ENCODE measurements around the gene CENPC. TPM values are rescaled to one million over a fixed set of nuclear protein-coding genes. Genes with fewer than 3 reads are reported as not detected.

CENPC gene
- total RNA-seq, 1 experiment from 2014 or later, result 11.8 TPM

GRCh38 chr4:67470871-67471270 is 74.4 kb downstream of the CENPC start:
- H3K4me3 ChIP-seq (ENCODE audit: low read depth, low read length, poor library complexity, severe bottlenecking), result no peak overlapping the region
- CTCF ChIA-PET, result no interaction called here

GRCh38 chr4:67468830-67469229 is 76.5 kb downstream of the CENPC start:
- Histone ChIP-seq H3K36me3 (ENCODE audit: insufficient read depth, low read length, poor library complexity, severe bottlenecking) (no peaks in the 10 kb centered on the region), H3K27ac (ENCODE audit: low read depth, low read length, poor library complexity, severe bottlenecking) (no peak overlapping the region), H3K4me1 (ENCODE audit: insufficient read depth, low read length, poor library complexity, severe bottlenecking) (no peaks in the 10 kb centered on the region), H3K4me3 (ENCODE audit: low read depth, low read length, poor library complexity, severe bottlenecking) (no peak overlapping the region), H3K9me3 (ENCODE audit: low read depth, low read length, poor library complexity, severe bottlenecking) (no peaks in the 10 kb centered on the region), H3K27me3 (replicated peaks; ENCODE audit: insufficient read depth, low read depth, low read length, poor library complexity) (no peaks in the 10 kb centered on the region)
- POLR2A ChIA-PET (ENCODE audit: low non-redundant PET), result no interaction called here
- DNase-seq (ENCODE audit: low spot score), result no peak
- TF ChIP-seq CTCF (conservative IDR thresholded peaks at IDR 0.05; ENCODE audit: low read depth, low read length) (no peak), EZH2 (IDR thresholded peaks at IDR 0.05; ENCODE audit: borderline replicate concordance, low read depth, low read length, poor library complexity, severe bottlenecking) (no peak)
- no TSS peak for BruUV-seq (replicated peaks)
- CTCF ChIA-PET, result no interaction called here
- intact Hi-C loops (cut with micrococcal nuclease; ENCODE audit: unreplicated experiment), result no loop called here

More at GRCh38 chr4:67470871-67471270, 74.4 kb downstream of the CENPC start:
- BruUV-seq (replicated peaks), result no TSS peak
- H3K4me1 ChIP-seq (ENCODE audit: insufficient read depth, low read length, poor library complexity, severe bottlenecking), result no peaks in the 10 kb centered on the region
- no peaks in the 10 kb centered on the region for H3K9me3 ChIP-seq (ENCODE audit: low read depth, low read length, poor library complexity, severe bottlenecking)
- DNase-seq (ENCODE audit: low spot score), result no peak
- no peaks in the 10 kb centered on the region for H3K27me3 ChIP-seq (replicated peaks; ENCODE audit: insufficient read depth, low read depth, low read length, poor library complexity)
- H3K27ac ChIP-seq (ENCODE audit: low read depth, low read length, poor library complexity, severe bottlenecking), result no peak overlapping the region
- no peak for TF ChIP-seq CTCF (conservative IDR thresholded peaks at IDR 0.05; ENCODE audit: low read depth, low read length)
- TF ChIP-seq EZH2 (IDR thresholded peaks at IDR 0.05; ENCODE audit: borderline replicate concordance, low read depth, low read length, poor library complexity, severe bottlenecking), result no peak
- H3K36me3 ChIP-seq (ENCODE audit: insufficient read depth, low read length, poor library complexity, severe bottlenecking), result no peaks in the 10 kb centered on the region
- POLR2A ChIA-PET (ENCODE audit: low non-redundant PET), result no interaction called here
- intact Hi-C loops (cut with micrococcal nuclease; ENCODE audit: unreplicated experiment), result no loop called here

GRCh38 chr4:67466751-67467150 is 78.6 kb downstream of the CENPC start:
- DNase-seq (ENCODE audit: low spot score), result no peak
- ChIA-PET POLR2A (ENCODE audit: low non-redundant PET) (no interaction called here), CTCF (no interaction called here)
- no peaks in the 10 kb centered on the region for H3K27me3 ChIP-seq (replicated peaks; ENCODE audit: insufficient read depth, low read depth, low read length, poor library complexity)
- no peak overlapping the region for H3K27ac ChIP-seq (ENCODE audit: low read depth, low read length, poor library complexity, severe bottlenecking)
- no peaks in the 10 kb centered on the region for H3K9me3 ChIP-seq (ENCODE audit: low read depth, low read length, poor library complexity, severe bottlenecking)
- TF ChIP-seq EZH2 (IDR thresholded peaks at IDR 0.05; ENCODE audit: borderline replicate concordance, low read depth, low read length, poor library complexity, severe bottlenecking) (no peak), CTCF (conservative IDR thresholded peaks at IDR 0.05; ENCODE audit: low read depth, low read length) (no peak)
- no peak overlapping the region for H3K4me3 ChIP-seq (ENCODE audit: low read depth, low read length, poor library complexity, severe bottlenecking)
- no peaks in the 10 kb centered on the region for H3K4me1 ChIP-seq (ENCODE audit: insufficient read depth, low read length, poor library complexity, severe bottlenecking)
- intact Hi-C loops (cut with micrococcal nuclease; ENCODE audit: unreplicated experiment), result no loop called here
- no TSS peak for BruUV-seq (replicated peaks)
- no peaks in the 10 kb centered on the region for H3K36me3 ChIP-seq (ENCODE audit: insufficient read depth, low read length, poor library complexity, severe bottlenecking)

All from A673 (cell line).